MM.1S (cell line): ENCODE data around the gene CD9.

ENCODE experiments used
- CTCF ChIP-seq: fragments of 300-600 bp; sonication (generic); IDR thresholded peaks from 2 replicates; pipeline ENCODE4 v1.5.1; 2016; ENCODE audit warnings: antibody characterized with exemption, low read length, mixed read lengths
- EZH2 ChIP-seq: fragments of 300-600 bp; sonication (generic); optimal IDR thresholded peaks from 2 replicates; pipeline ENCODE3; 2017; ENCODE audit warnings: low read depth, mild to moderate bottlenecking, antibody characterized with exemption, low read length, mixed read lengths
- EZH2phosphoT487 ChIP-seq: fragments of 300-600 bp; sonication (generic); IDR thresholded peaks from 2 replicates; pipeline ENCODE4 v1.6.1; 2018; ENCODE audit warnings: antibody characterized with exemption, low read length

- no peak for TF ChIP-seq CTCF
- no peak for TF ChIP-seq EZH2phosphoT487
- no peak for TF ChIP-seq EZH2
These were observed 49.4 kb downstream of the CD9 start for GRCh38 chr12:6249580-6249979.
